Inflammatory macrophage treated with lipopolysaccharide for 4 hours (primary cell): ENCODE measurements around the gene LHFPL6.

Source experiments
- DNase-seq: peaks from one replicate; pipeline ENCODE4 v3.0.0-alpha.2; 2020

The LHFPL6 gene

GRCh38 chr13:39330504-39330903 lies 272.5 kb downstream of the LHFPL6 start:
- no peak for DNase-seq

GRCh38 chr13:39329182-39329639 lies 273.8 kb downstream of the LHFPL6 start:
- DNase-seq = no peak

- DNase-seq = no peak
Measured at GRCh38 chr13:39327172-39327479, 275.9 kb downstream of the LHFPL6 start.

DNA sequence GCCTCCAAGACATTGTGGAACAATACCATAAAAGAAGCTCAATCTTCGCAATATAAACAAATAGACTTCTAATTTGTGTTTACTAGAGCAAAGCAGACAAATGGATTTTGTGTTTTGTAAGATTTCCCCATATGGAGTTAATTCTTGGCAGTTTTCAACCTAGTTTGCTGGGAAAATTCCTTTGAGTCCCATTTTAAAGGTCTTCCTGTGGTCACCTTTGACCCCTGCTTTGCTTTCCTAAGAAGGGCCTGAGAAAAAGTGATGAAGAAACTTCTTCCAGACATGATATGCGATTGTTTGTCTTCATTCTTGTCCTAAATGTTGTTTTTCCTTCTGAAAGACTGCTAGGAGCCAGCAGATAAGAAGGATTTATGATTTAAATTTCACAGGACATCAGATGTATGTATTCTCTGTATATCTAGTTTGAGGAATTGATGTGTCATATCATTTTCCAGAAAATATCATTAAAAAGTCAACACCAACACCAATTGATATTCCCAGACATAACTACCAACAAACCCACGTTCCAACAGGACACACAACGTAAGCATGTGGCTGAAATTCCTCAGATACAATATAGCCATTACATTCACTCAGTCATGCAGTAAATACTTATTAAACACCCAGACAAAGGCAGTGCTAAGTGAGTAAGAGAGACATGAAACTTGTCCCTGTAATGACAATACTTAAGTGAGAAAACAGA lies 276.4 kb downstream of the LHFPL6 start:
- DNase-seq = no peak

DNA sequence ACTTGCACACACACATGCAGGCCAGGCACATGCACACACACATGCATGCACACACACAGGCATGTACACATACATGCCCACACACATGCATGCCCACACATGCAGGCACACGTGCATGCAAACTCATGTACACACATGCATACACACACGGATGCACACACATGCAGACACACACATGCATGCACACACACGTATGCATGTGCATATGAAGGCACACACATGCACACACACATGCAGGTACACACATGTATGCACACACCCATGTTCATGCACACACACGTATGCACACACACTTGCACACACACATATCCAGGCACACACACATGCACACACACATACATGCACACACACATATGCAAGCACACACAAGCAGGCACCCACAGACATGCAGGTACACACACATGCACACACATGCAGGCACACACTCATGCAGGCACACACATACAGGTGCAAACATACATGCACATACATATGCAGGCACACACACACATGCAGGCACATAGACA lies 278.1 kb downstream of the LHFPL6 start:
- DNase-seq = no peak

DNA sequence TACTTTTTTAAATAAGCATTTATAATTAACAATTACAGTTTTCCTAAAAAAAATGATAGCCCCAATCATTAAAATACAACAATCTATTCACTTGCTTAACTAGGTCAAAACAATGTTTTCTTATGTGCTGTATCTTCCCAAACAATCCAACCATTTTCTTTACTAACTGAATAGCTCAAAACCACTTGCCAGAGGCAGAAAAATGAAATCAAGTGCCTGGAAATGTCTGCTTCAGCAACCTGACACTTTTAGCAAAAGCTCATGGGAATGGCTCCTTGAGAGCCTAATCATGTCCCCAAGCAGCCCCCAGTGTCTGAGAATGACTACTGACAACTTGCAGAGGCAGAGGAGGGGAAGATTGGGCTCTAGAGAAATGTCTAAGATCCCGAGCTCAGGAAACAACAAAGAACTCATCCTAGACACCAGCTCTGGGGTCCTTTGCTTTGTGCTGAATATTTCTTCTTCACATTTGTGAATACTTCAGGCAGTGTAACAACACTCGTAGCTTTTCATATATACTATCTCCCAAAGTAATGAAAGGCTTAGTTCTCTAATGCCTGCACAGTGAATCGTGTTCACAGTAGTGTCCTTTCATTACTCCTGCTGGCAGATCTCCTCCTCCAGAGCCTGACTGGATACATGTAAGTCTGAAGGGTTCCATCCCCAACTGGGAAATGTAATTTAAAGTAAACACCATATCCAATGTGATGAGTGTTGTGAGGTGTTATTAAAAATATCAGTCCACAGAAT lies 280.0 kb downstream of the LHFPL6 start:
- DNase-seq = no peak

DNA sequence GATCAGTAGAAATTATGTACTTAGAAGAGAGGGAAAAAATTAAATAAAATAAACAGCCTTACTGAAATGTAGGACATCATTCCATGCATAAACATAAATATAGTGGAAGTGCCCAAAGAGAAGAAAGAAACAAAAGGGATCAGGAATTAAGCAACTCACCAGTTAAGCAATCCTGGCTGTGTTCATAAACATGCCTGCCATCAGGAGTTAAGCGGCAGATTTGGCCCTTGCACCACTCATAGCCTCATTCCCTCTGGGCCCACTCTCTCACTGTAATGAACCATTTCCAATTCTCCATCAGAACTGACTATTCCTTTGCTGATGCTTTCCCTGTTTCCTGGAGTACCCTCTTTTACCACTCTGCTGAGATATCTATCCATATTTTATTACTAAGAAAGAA lies 281.4 kb downstream of the LHFPL6 start:
- DNase-seq = peak; percentile 25

DNA sequence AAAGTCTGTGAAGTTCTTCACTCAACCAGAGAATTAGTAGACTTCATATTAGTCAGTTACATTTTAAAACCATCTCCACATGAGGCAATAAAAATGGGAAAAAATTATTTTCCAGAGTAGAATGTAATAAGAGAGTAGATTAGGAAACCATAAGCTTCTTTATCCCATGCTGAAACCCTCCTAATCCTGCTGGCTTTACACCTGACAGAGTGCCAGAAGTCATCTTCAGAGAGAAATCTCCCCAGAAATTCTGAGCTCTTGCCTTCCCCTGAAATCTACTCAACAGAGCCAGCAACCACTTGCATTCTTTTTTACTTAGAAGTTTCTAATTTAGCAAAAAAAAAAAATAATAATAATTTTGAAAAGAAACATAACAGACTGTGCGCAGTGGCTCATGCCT lies 284.8 kb downstream of the LHFPL6 start:
- no peak for DNase-seq

GRCh38 chr13:39317291-39317690 lies 285.7 kb downstream of the LHFPL6 start:
- DNase-seq = no peak

- peak; percentile 37 for DNase-seq
Measured at GRCh38 chr13:39315796-39316195, 287.2 kb downstream of the LHFPL6 start.

DNA sequence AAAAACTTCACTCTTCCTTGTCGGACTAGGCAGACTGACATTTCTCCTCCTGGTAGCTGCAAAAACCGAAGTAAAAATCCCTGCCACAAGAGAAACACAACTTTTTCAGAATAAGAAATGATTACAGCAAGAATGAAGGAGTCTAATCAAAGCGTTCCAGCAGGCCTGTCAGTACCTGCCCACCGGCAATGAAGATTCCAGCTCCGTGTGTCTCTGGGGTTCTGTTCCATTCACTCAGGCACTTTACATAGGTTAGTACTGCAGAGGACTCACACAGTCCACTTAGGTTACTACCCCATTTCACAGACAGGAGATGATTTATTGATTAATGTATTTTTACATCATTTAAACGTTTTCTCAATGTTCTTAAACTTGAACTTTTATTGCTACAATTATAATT lies 289.3 kb downstream of the LHFPL6 start:
- no peak for DNase-seq

DNA sequence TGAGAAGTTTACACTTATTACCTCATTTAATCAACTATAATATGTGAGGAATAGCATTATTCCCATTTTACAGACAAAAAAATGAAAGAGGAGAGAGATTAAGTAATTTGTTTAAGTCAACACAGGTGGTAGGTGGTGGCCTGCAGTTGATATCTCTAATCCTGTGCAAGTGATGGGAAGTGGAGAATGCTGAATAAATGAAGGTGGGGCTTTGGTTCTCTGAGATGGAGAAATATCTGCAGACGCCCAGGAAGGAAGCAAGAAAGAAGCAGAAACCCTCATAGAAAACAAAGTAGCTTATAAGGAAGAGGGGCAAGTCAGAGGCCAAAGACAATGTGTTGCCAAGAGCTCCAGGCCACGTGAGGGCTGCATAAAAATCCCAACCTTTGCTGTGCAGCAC lies 290.4 kb downstream of the LHFPL6 start:
- no peak for DNase-seq

- DNase-seq = no peak
Measured at GRCh38 chr13:39311619-39312018, 291.4 kb downstream of the LHFPL6 start.

- no peak for DNase-seq
Measured at GRCh38 chr13:39310961-39311360, 292.0 kb downstream of the LHFPL6 start.

GRCh38 chr13:39306639-39307589 lies 296.1 kb downstream of the LHFPL6 start:
- no peak for DNase-seq

DNA sequence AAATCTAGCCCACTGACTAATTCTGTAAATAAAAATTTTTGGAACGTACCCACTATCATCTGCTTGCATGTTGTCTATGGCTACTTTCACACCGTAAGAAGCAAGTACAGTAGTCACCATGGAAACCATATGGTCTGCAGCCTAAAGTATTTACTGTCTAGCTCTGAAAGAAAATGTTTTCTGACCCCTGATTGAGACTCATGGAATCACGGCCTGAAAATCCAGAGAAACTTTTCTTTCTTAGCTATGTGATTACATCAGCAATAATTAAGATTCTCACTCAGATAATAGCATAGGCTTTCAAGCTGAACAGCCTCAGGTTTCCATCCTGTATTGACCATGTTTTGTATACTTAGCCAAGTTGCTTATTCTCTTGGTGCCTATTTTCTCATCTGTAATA lies 300.2 kb downstream of the LHFPL6 start:
- DNase-seq = no peak

- DNase-seq = no peak
Measured at GRCh38 chr13:39298951-39299350, 304.0 kb downstream of the LHFPL6 start.

DNA sequence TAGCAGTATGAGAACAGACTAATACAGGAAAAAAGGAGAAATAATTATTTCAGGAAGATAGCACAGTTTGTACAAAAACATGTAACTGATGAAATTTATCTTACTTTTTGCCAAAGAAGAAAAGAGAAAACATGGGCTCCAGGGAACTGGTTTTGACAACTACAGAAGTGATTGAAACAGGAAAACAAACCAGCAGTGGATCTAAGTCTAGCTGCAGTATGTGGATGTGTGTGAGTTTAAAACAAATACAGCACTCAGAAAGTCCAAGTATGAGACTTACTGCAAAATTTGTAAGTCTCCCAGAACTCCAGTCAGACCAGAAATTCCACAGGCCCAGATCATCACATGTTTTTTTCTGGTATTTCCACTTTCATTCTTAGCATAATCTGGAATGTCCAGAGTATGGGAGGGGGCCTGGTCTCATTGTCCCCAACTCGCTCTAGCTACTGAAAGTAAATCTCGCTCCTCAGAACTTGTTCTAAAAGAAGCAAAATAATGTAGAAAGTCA lies 305.3 kb downstream of the LHFPL6 start:
- DNase-seq = no peak

GRCh38 chr13:39297023-39297422 lies 306.0 kb downstream of the LHFPL6 start:
- DNase-seq = no peak

- DNase-seq = no peak
Measured at GRCh38 chr13:39296193-39296592, 306.8 kb downstream of the LHFPL6 start.
